HL-60/S4 treated with retinoic acid at 250 ng/mL for 4 days and 3 days (cell line): ENCODE results near the gene P2RY14.

ENCODE experiments used
- in situ Hi-C: fragments of 300-500 bp; cut with MboI; formaldehyde crosslinking; loops from 2 replicates; pipeline ENCODE4 v1.7.0; 2022; ENCODE audit warnings: low sequenced_read_pairs

The P2RY14 gene

GRCh38 chr3:151197228-151197627 is 81.1 kb downstream of the P2RY14 start:
- in situ Hi-C loops, result no loop called here

- in situ Hi-C loops, result no loop called here
Observed at GRCh38 chr3:151196434-151196833, 81.9 kb downstream of the P2RY14 start.

GRCh38 chr3:151195826-151196225 is 82.5 kb downstream of the P2RY14 start:
- in situ Hi-C loops, result no loop called here

GRCh38 chr3:151192545-151192944 is 85.8 kb downstream of the P2RY14 start:
- in situ Hi-C loops, result no loop called here

DNA sequence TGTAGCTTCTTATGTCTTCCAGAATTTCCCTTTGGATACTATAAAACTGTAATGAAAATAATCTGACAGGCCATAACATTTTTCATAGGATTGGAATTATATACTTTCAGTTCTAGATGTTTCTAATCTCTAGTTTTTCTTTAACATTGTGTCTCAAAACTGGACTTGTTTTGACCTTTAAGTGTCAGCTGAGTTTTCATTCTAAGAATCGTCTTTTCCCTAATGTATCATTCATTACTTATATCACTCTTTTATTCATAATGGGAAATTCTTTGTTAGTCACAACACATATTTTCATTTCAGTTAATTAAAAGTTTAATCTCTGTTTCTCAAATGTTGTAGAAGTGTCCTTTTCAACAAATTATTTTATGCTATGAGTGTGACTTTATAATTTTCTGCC is 87.2 kb downstream of the P2RY14 start:
- in situ Hi-C loops, result no loop called here

GRCh38 chr3:151183265-151183671 is 95.1 kb downstream of the P2RY14 start:
- in situ Hi-C loops, result no loop called here

DNA sequence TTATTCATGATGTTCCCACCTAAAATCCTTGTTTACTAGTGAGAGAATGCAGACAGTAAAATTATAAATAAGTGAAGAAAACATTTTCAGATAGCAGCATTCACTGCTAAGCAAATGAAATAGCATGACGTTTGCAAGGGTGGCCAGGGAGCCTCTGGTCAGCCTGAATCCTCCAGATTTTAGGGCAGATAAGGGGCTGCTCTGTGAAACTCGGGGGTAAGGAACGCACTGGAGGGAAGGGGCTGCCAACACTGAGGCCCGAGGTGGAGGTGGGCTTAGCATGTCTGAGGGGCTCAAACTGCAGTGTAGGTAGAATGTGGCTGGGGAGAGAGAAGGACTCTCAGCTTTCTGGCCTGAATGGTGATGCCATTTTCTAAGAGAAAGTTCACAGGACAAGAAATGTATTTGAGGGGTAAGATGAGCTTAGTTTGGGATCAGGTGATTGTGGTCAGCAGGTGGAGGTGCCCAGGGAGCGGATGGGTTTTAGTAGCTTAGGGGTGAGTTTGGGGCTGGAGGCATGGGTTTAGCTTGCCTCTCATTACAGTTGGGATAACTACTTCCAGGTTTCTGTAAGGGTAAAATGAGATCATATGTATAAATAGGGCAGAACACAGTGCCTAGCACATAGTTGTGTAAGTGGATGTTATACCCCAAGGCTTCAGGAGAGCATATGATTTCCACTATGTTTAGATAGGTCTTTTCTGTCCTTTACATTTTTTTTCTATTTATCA is 95.8 kb downstream of the P2RY14 start:
- in situ Hi-C loops, result no loop called here

DNA sequence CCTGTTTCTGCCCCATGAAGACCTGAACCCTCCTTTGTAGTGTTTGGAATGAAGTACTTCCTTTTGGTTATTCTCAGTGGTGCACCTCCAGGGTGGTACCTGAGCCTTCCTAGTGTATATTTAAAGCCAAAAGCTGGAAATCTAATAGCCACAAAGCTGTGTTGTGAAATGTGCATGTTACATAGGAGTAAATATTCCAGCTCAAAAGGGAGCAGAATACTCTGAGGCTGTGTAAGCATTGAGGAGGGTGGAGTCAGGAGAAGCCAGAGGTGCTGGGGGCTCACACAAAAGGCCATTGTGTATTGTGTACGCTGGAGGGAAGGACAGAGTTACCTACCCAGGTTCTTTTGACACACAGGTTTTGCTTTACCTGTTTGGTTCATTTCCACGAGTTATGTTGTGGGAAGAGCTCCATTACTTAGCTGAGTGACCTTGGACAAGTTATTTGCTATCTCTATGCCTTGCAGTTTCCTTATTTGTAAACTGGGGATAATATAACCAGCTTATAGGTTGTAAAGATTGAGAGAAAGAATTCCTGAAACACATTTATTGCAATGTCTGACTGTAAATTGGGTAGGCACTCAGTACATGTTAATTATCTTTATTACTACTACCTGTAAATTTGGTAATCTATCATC is 100.0 kb downstream of the P2RY14 start:
- in situ Hi-C loops, result no loop called here

GRCh38 chr3:151175952-151176351 is 102.4 kb downstream of the P2RY14 start:
- in situ Hi-C loops, result no loop called here

- in situ Hi-C loops, result loop anchor here (25.0 kb wide), 2 partner anchors 637 to 663 kb away; partner anchors contain the start of genes EIF2A and SERP1
Observed at GRCh38 chr3:151174351-151174750, 104.0 kb downstream of the P2RY14 start.

GRCh38 chr3:151171145-151171757 is 107.1 kb downstream of the P2RY14 start:
- in situ Hi-C loops, result loop anchor here (25.0 kb wide), 2 partner anchors 634 to 666 kb away; partner anchors contain the start of genes EIF2A and SERP1

DNA sequence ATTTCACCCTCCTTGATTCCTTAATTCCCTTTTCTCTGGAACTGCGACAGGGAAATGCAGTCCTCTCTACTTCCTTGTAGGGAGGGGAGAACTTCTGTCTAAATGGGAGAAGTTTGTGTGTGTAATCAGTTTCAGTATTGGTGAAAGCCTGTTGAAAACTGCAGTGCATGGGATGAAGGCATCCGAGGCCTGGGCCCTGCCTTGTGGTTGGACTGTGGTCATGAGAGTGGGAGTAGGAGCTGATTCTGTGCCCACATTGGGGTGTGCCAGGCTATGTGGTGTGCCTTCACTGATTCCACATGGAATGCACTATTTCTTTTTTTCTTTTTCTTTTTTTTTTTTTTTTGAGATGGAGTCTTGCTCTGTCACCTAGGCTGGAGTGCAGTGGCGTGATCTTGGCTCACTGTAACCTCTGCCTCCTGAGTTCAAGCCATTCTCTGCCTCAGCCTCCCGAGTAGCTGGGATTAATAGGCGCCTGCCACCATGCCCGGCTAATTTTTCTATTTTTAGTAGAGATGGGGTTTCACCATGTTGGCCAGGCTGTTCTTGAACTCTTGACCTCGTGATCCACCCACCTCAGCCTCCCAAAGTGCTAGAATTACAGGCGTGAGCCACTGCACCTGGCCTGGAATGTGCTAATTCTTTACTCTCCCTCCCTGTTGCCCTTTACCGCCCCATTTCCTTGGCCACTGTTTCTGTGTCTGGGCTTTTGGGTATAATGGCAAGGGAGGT is 108.2 kb downstream of the P2RY14 start:
- in situ Hi-C loops, result loop anchor here (5.0 to 25.0 kb wide), 4 partner anchors 55 to 667 kb away; partner anchors contain the start of genes EIF2A, P2RY14 and SERP1

DNA sequence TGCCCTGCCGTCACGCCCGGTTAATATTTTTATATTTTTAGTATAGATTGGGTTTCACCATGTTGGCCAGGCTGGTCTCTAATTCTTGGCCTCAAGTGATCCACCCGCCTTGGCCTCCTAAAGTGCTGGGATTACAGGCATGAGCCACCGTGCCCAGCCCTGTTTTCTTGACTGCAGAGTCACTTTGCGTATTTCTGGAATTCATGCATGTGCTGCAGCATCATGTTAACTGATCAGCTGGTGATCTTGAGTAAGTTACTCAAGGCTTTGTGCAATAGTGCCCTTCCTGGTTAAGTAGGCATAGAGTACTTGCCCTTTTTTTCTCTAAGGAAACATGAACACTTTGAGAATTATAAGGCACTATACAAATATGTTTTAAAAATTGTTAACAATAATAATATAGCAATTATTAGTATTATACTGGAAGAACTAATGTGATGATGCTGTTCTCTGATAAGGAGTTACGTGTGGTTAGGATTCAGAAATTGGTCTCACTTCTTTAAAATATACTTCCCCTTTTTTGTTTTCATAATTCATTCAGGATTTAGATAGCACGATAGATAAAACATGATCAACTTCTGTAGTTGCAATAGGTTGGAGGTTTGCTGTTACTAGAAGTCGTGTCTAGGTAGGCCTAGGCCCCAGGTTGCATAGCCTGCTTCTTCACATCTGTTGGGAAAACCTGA is 108.9 kb downstream of the P2RY14 start:
- in situ Hi-C loops, result loop anchor here (5.0 to 25.0 kb wide), 4 partner anchors 55 to 668 kb away; partner anchors contain the start of genes EIF2A, P2RY14 and SERP1

GRCh38 chr3:151168269-151169094 is 109.9 kb downstream of the P2RY14 start:
- in situ Hi-C loops, result loop anchor here (5.0 to 25.0 kb wide), 4 partner anchors 56 to 669 kb away; partner anchors contain the start of genes EIF2A, P2RY14 and SERP1

GRCh38 chr3:151166161-151166560 is 112.2 kb downstream of the P2RY14 start:
- in situ Hi-C loops, result loop anchor here (5.0 to 25.0 kb wide), 4 partner anchors 59 to 671 kb away; partner anchors contain the start of genes EIF2A, P2RY14 and SERP1

DNA sequence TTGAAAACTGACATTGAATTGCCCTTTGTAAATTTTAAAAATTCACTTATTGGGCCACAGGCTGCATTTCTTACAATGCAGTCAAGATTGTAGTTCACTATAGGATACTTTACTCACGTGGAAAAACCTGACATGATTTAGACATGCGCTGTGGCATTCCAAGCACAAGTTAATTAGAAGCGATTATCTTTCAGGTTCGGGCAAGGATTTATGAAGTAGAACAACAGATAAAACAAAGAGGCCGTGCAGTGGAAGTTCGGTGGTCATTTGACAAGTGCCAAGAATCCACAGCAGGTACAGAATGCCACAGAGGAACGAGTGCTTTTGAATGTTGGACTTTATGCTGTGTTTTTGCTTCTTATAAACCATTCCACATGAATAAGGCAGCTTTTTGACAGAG is 113.1 kb downstream of the P2RY14 start:
- in situ Hi-C loops, result loop anchor here (5.0 to 25.0 kb wide), 4 partner anchors 60 to 672 kb away; partner anchors contain the start of genes EIF2A, P2RY14 and SERP1
